Kidney glomerular epithelial cell (primary cell): ENCODE measurements around the gene OOSP2.
"Not testable (repeated sequence)": the region's sequence is repeated elsewhere in the genome, so short reads cannot be mapped to it uniquely, and the experiment has no call there.

Experiments
- DNase-seq: peaks from one replicate; lab custom pipeline; 2025; lab: John Stamatoyannopoulos, UW

OOSP2 gene

GRCh38 chr11:60040109-60040508 is at the start of gene OOSP2:
Gene OOSP2, plus strand, starts transcription at chr11:60040409. Its CDS starts 51 bp downstream, at chr11:60040460.
- DNase-seq, result no peak

GRCh38 chr11:59990421-59990820 is 49.8 kb upstream of the OOSP2 start:
- no peak for DNase-seq

- no peak for DNase-seq
Measured at GRCh38 chr11:59992425-59992824, 47.8 kb upstream of the OOSP2 start.

GRCh38 chr11:59997800-59998199 is 42.4 kb upstream of the OOSP2 start:
- no peak for DNase-seq

GRCh38 chr11:59999691-60000090 is 40.5 kb upstream of the OOSP2 start:
- DNase-seq, result no peak

- DNase-seq, result no peak
Measured at GRCh38 chr11:60003729-60004128, 36.5 kb upstream of the OOSP2 start.

- DNase-seq, result no peak
Measured at GRCh38 chr11:60005360-60005759, 34.8 kb upstream of the OOSP2 start.

GRCh38 chr11:60016881-60017280 is 23.3 kb upstream of the OOSP2 start, which contains the start of gene OOSP4B:
Gene OOSP4B, plus strand, starts transcription at chr11:60017181.
- DNase-seq, result no peak

- DNase-seq, result no peak
Measured at GRCh38 chr11:60018058-60018457, 22.2 kb upstream of the OOSP2 start.

GRCh38 chr11:60020376-60020775 is 19.8 kb upstream of the OOSP2 start:
- DNase-seq, result not testable (repeated sequence)

- no peak for DNase-seq
Measured at GRCh38 chr11:60029015-60029632, 11.1 kb upstream of the OOSP2 start.

GRCh38 chr11:60050422-60050821 is 10.2 kb downstream of the OOSP2 start:
- not testable (repeated sequence) for DNase-seq

GRCh38 chr11:60050839-60051238 is 10.6 kb downstream of the OOSP2 start:
- not testable (repeated sequence) for DNase-seq

- DNase-seq, result no peak
Measured at GRCh38 chr11:60056349-60056969, 16.2 kb downstream of the OOSP2 start, which contains the start of gene MS4A3. Gene MS4A3, plus strand, starts transcription at chr11:60056665. Its CDS starts 4,496 bp downstream, at chr11:60061161.

- no peak for DNase-seq
Measured at GRCh38 chr11:60059052-60059451, 18.8 kb downstream of the OOSP2 start.

GRCh38 chr11:60059521-60060240 is 19.5 kb downstream of the OOSP2 start:
- no peak for DNase-seq

- no peak for DNase-seq
Measured at GRCh38 chr11:60064111-60064510, 23.9 kb downstream of the OOSP2 start.

- DNase-seq, result no peak
Measured at GRCh38 chr11:60065801-60066200, 25.6 kb downstream of the OOSP2 start.

- DNase-seq, result no peak
Measured at GRCh38 chr11:60069450-60069849, 29.2 kb downstream of the OOSP2 start.

GRCh38 chr11:60071644-60072043 is 31.4 kb downstream of the OOSP2 start:
- DNase-seq, result not testable (repeated sequence)

- no peak for DNase-seq
Measured at GRCh38 chr11:60077216-60077817, 37.1 kb downstream of the OOSP2 start.

- DNase-seq, result no peak
Measured at GRCh38 chr11:60077981-60078380, 37.8 kb downstream of the OOSP2 start.

GRCh38 chr11:60078745-60079144 is 38.5 kb downstream of the OOSP2 start:
- DNase-seq, result no peak
